CD4-positive, alpha-beta T cell treated with Interleukin-10 for 1 hour (primary cell): ENCODE measurements around the gene THOP1.
"Not testable (repeated sequence)": the region's sequence is repeated elsewhere in the genome, so short reads cannot be mapped to it uniquely, and the experiment has no call there.

ENCODE experiments used
- DNase-seq: peaks from one replicate; pipeline ENCODE4 v3.0.0-alpha.2; 2020

The THOP1 gene

GRCh38 chr19:2782936-2783780 is 2.1 kb upstream of the THOP1 start, which contains the start of gene SGTA:
Gene SGTA (minus strand): TSS chr19:2783273. CDS start chr19:2769068, 14,205 bp downstream.
- peak; percentile 98 for DNase-seq

GRCh38 chr19:2783781-2784145 is 1.5 kb upstream of the THOP1 start:
- DNase-seq, result no peak

- no peak for DNase-seq
Measured at GRCh38 chr19:2787115-2787514, 1.8 kb downstream of the THOP1 start.

GRCh38 chr19:2788237-2788636 is 2.9 kb downstream of the THOP1 start:
- no peak for DNase-seq

GRCh38 chr19:2790194-2790556 is 4.9 kb downstream of the THOP1 start:
- no peak for DNase-seq

GRCh38 chr19:2790557-2791271 is 5.4 kb downstream of the THOP1 start:
- DNase-seq, result no peak

- no peak for DNase-seq
Measured at GRCh38 chr19:2791440-2791839, 6.1 kb downstream of the THOP1 start.

- DNase-seq, result no peak
Measured at GRCh38 chr19:2791876-2792275, 6.6 kb downstream of the THOP1 start.

- not testable (repeated sequence) for DNase-seq
Measured at GRCh38 chr19:2792666-2793065, 7.4 kb downstream of the THOP1 start.

GRCh38 chr19:2793126-2793525 is 7.8 kb downstream of the THOP1 start:
- DNase-seq, result no peak

GRCh38 chr19:2793577-2793976 is 8.3 kb downstream of the THOP1 start:
- no peak for DNase-seq

GRCh38 chr19:2795827-2796658 is 10.7 kb downstream of the THOP1 start:
- DNase-seq, result no peak

GRCh38 chr19:2796659-2797266 is 11.5 kb downstream of the THOP1 start:
- DNase-seq, result no peak

- DNase-seq, result no peak
Measured at GRCh38 chr19:2797280-2797679, 12.0 kb downstream of the THOP1 start.

GRCh38 chr19:2798158-2798685 is 12.9 kb downstream of the THOP1 start:
- DNase-seq, result no peak

GRCh38 chr19:2798733-2799132 is 13.4 kb downstream of the THOP1 start:
- DNase-seq, result no peak

- no peak for DNase-seq
Measured at GRCh38 chr19:2799273-2800020, 14.1 kb downstream of the THOP1 start.

- no peak for DNase-seq
Measured at GRCh38 chr19:2800506-2800905, 15.2 kb downstream of the THOP1 start.

- no peak for DNase-seq
Measured at GRCh38 chr19:2802826-2803225, 17.5 kb downstream of the THOP1 start.

- no peak for DNase-seq
Measured at GRCh38 chr19:2803486-2804155, 18.3 kb downstream of the THOP1 start.
